DOHH2 (cell line): Measurements from ENCODE around the gene SLC44A5.

Experiments used
- EZH2phosphoT487 ChIP-seq: fragments of 200-600 bp; sonication (generic); IDR thresholded peaks from 2 replicates; pipeline ENCODE4 v1.6.1; 2017; ENCODE audit warnings: borderline replicate concordance, mild to moderate bottlenecking, antibody characterized with exemption, low read length, moderate library complexity, mixed read lengths
- TF ChIP-seq, protein P1 (sequence below): fragments of 200-600 bp; sonication (generic); IDR thresholded peaks from one replicate; pipeline ENCODE4 v1.5.1; 2014; ENCODE audit warnings: antibody characterized with exemption, mild to moderate bottlenecking, low read depth, low read length; ENCODE audit not compliant: poor library complexity, severe bottlenecking

- TF ChIP-seq, protein P1, sequence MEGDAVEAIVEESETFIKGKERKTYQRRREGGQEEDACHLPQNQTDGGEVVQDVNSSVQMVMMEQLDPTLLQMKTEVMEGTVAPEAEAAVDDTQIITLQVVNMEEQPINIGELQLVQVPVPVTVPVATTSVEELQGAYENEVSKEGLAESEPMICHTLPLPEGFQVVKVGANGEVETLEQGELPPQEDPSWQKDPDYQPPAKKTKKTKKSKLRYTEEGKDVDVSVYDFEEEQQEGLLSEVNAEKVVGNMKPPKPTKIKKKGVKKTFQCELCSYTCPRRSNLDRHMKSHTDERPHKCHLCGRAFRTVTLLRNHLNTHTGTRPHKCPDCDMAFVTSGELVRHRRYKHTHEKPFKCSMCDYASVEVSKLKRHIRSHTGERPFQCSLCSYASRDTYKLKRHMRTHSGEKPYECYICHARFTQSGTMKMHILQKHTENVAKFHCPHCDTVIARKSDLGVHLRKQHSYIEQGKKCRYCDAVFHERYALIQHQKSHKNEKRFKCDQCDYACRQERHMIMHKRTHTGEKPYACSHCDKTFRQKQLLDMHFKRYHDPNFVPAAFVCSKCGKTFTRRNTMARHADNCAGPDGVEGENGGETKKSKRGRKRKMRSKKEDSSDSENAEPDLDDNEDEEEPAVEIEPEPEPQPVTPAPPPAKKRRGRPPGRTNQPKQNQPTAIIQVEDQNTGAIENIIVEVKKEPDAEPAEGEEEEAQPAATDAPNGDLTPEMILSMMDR, result no peak
- TF ChIP-seq EZH2phosphoT487, result no peak
Measured at GRCh38 chr1:75243124-75243523, 367.8 kb downstream of the SLC44A5 start.
